SK-MEL-5 (cell line): ENCODE measurements around the gene NTF4. TPM values are rescaled to one million over a fixed set of nuclear protein-coding genes. Genes with fewer than 3 reads are reported as not detected.
"Not testable (repeated sequence)": the region's sequence is repeated elsewhere in the genome, so short reads cannot be mapped to it uniquely, and the experiment has no call there.

Source experiments
- DNase-seq: peaks from one replicate; pipeline ENCODE4 v3.0.0-alpha.2; 2016; ENCODE audit warnings: low read depth, low spot score
- in situ Hi-C: cut with HindIII; loops from 2 replicates; pipeline ENCODE4 v1.10.0; 2016; ENCODE audit warnings: low sequenced_read_pairs, high pct_unique_total_duplicates, low pct_unique_long_range_greater_than_20kb
- total RNA-seq: library from RNA; depleted of rRNA; stranded (reverse); fragments of >200 nt; shearing (Covaris generic); gene quantifications from 2 replicates; pipeline ENCODE4 v1.2.3, GENCODE V29; 2014

Gene NTF4
- total RNA-seq, 1 experiment from 2014 or later = not detected

- DNase-seq, in situ Hi-C loops: not testable (repeated sequence)
Measured at GRCh38 chr19:49038557-49039276, 25.9 kb downstream of the NTF4 start.

- DNase-seq, in situ Hi-C loops: not testable (repeated sequence)
Measured at GRCh38 chr19:49038111-49038510, 26.5 kb downstream of the NTF4 start.

GRCh38 chr19:49036815-49037214 is 27.8 kb downstream of the NTF4 start, which contains the start of gene CGB1:
Gene CGB1 (minus strand): TSS chr19:49036895. CDS start chr19:49036711, 184 bp downstream.
- DNase-seq = peak; percentile 84
- in situ Hi-C loops = not testable (repeated sequence)

- peak; percentile 72 for DNase-seq
- in situ Hi-C loops = not testable (repeated sequence)
Measured at GRCh38 chr19:49031642-49032301, 32.8 kb downstream of the NTF4 start, which contains the start of gene CGB2. Gene CGB2 (plus strand): TSS chr19:49031890. CDS start chr19:49032096, 206 bp downstream.

GRCh38 chr19:49030323-49030722 is 34.3 kb downstream of the NTF4 start:
- in situ Hi-C loops, DNase-seq: not testable (repeated sequence)

- in situ Hi-C loops, DNase-seq: not testable (repeated sequence)
Measured at GRCh38 chr19:49029749-49030148, 34.9 kb downstream of the NTF4 start.

- in situ Hi-C loops = not testable (repeated sequence)
Measured at GRCh38 chr19:49028686-49029085, 35.9 kb downstream of the NTF4 start.

GRCh38 chr19:49025599-49025998 is 39.0 kb downstream of the NTF4 start:
- DNase-seq, in situ Hi-C loops: not testable (repeated sequence)

More at GRCh38 chr19:49028686-49029085, 35.9 kb downstream of the NTF4 start:
- DNase-seq = not testable (repeated sequence)

- DNase-seq, in situ Hi-C loops: not testable (repeated sequence)
Measured at GRCh38 chr19:49025088-49025487, 39.5 kb downstream of the NTF4 start.

- DNase-seq, in situ Hi-C loops: not testable (repeated sequence)
Measured at GRCh38 chr19:49024233-49024632, 40.4 kb downstream of the NTF4 start, which contains the start of gene CGB3. Gene CGB3 (minus strand): TSS chr19:49024333. CDS start chr19:49023971, 362 bp downstream.

GRCh38 chr19:49022116-49022515 is 42.5 kb downstream of the NTF4 start:
- no peak for DNase-seq
- in situ Hi-C loops = no loop called here

GRCh38 chr19:49020931-49021895 is 43.4 kb downstream of the NTF4 start:
- no peak for DNase-seq
- in situ Hi-C loops = no loop called here

GRCh38 chr19:49020342-49020741 is 44.3 kb downstream of the NTF4 start:
- in situ Hi-C loops = no loop called here

GRCh38 chr19:49019242-49019932 is 45.2 kb downstream of the NTF4 start:
- DNase-seq = peak; percentile 56
- in situ Hi-C loops = no loop called here

More at GRCh38 chr19:49020342-49020741, 44.3 kb downstream of the NTF4 start:
- no peak for DNase-seq

- in situ Hi-C loops, DNase-seq: not testable (repeated sequence)
Measured at GRCh38 chr19:49018388-49019241, 46.0 kb downstream of the NTF4 start.
